T-helper 17 cell (primary cell): Measurements from ENCODE around the gene SYNPO2. TPM values are rescaled to one million over a fixed set of nuclear protein-coding genes. Genes with fewer than 3 reads are reported as not detected.
"Not testable (repeated sequence)": the region's sequence is repeated elsewhere in the genome, so short reads cannot be mapped to it uniquely, and the experiment has no call there.

ENCODE experiments used
- ATAC-seq: fragments of 150-1000 bp; cut with Tn5 transposase; 2 replicates; pipeline ENCODE4 v1.10.0; 2021; ENCODE audit warnings: mild to moderate bottlenecking, moderate library complexity
- DNase-seq, 3 donors: peaks; one replicate each; pipeline versions ENCODE4 v3.0.0 to v3.0.0-alpha.2; 2020 to 2021
- H3K9me3 ChIP-seq: one replicate; pipeline ENCODE4 v1.7.0; 2013; ENCODE audit warnings: low read length, mild to moderate bottlenecking; ENCODE audit not compliant: control insufficient read depth, poor library complexity, severe bottlenecking
- H3K27ac Mint-ChIP-seq: one replicate; pipeline ENCODE4 v1.8.0; 2022; ENCODE audit warnings: mild to moderate bottlenecking, moderate library complexity, mixed read lengths
- H3K27me3 Mint-ChIP-seq: one replicate; pipeline ENCODE4 v1.8.0; 2022; ENCODE audit warnings: mixed read lengths
- H3K36me3 Mint-ChIP-seq: one replicate; pipeline ENCODE4 v1.8.0; 2022; ENCODE audit warnings: low read depth, mixed read lengths
- H3K4me1 Mint-ChIP-seq: one replicate; pipeline ENCODE4 v1.8.0; 2022; ENCODE audit warnings: mild to moderate bottlenecking, mixed read lengths
- H3K4me3 Mint-ChIP-seq: one replicate; pipeline ENCODE4 v1.8.0; 2022; ENCODE audit warnings: mild to moderate bottlenecking, moderate library complexity, mixed read lengths
- total RNA-seq, 4 donors: library from RNA in 2 of 4; stranded (reverse) in 2 of 4; gene quantifications; one replicate each; pipeline ENCODE4 v1.2.3 and lab custom pipeline; 2022 to 2026

Gene SYNPO2
- total RNA-seq, 2 donors from 2014 or later, result 0.37 to 0.72 TPM

DNA sequence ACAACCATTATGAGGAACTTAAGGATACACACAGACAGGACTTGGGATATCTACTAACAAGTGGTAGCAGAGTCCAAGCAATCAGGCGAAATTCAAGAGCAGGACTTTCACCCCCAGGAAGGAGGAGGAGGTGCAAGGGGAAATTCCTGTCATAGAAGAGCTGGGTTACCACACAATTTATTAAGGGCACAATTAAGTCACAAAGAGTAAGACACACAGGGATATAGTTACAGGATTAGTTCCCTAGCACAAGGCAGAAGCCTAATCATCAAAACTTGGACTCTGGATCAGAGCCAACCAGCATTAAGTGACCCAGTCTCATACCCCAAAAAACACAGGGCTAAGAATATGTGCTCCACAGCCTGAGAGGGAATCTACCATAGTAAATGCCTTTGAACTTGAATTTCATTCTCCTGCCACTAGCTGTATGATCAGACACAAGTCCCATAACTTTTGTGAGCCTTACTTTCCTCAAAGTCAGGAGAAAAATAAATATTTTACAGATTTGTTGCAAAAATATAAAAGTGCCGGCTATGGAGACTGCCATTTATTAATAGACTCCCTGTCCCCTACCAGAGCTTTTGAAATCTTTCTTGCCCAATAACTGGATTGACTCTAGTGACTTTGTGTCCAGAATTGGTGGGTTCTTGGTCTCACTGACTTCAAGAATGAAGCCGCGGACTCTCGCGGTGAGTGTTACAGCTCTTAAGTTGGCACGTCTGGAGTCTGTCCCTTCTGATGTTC is 87.0 kb downstream of the SYNPO2 start:
- no peak for ATAC-seq
- Mint-ChIP-seq H3K36me3 (no peaks in the 10 kb centered on the region), H3K27me3 (peaks cover 23% of the 10 kb centered on the region), H3K4me3 (no peak overlapping the region), H3K27ac (no peak overlapping the region), H3K4me1 (peaks cover 2% of the 10 kb centered on the region)
- no peaks in the 10 kb centered on the region for H3K9me3 ChIP-seq
- no peak for DNase-seq

DNA sequence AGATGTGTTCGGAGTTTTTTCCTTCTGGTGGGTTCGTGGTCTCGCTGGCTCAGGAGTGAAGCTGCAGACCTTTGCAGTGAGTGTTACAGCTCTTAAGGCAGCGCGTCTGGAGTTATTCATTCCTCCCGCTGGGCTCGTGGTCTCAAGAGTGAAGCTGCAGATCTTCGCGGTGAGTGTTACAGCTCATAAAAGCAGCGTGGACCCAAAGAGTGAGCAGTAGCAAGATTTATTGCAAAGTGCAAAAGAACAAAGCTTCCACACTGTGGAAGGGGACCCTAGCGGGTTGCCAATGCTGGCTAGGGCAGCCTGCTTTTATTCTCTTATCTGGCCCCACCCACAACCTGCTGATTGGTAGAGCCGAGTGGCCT is 87.5 kb downstream of the SYNPO2 start:
- H3K27me3 Mint-ChIP-seq, result peaks cover 23% of the 10 kb centered on the region
- ATAC-seq, H3K4me1 Mint-ChIP-seq, H3K9me3 ChIP-seq, H3K27ac Mint-ChIP-seq, DNase-seq, H3K36me3 Mint-ChIP-seq, H3K4me3 Mint-ChIP-seq: not testable (repeated sequence)

DNA sequence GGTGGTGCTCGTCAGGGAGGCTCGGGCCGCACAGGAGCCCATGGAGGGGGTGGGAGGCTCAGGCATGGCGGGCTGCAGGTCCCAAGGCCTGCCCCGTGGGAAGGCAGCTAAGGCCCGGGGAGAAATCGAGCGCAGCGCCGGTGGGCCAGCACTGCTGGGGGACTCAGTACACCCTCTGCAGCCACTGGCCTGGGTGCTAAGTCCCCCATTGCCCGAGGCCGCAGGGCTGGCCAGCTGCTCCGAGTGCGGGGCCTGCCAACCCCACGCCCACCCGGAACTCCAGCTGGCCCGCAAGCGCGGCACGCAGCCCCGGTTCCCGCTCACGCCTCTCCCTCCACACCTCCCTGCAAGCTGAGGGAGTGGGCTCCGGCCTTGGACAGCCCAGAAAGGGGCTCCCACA is 88.4 kb downstream of the SYNPO2 start:
- H3K9me3 ChIP-seq, H3K36me3 Mint-ChIP-seq, DNase-seq, H3K27ac Mint-ChIP-seq, H3K4me1 Mint-ChIP-seq, ATAC-seq, H3K4me3 Mint-ChIP-seq: not testable (repeated sequence)
- H3K27me3 Mint-ChIP-seq, result peaks cover 23% of the 10 kb centered on the region

DNA sequence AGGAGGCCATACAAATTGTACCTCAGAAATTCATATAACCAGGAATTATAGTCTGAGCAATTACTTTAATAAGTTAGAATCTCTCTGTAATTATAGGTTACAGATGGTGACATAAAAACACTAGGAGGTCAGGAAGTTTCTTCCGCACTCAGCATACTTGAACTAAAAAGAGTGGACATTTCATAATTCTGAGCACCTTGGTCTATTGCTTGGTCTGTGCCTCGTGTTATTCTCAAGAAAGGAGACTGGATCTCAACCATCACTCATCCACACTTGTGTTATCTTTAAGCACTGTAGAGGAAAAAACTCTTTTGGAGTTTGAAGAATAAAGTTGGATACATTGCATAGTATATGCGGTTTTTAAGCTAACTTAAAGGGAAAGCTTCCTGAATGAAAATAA is 91.1 kb downstream of the SYNPO2 start:
- ATAC-seq, result no peak
- Mint-ChIP-seq H3K36me3 (peaks cover 2% of the 10 kb centered on the region), H3K27ac (no peak overlapping the region), H3K4me1 (peaks cover 7% of the 10 kb centered on the region), H3K27me3 (peaks cover 35% of the 10 kb centered on the region), H3K4me3 (no peak overlapping the region)
- no peaks in the 10 kb centered on the region for H3K9me3 ChIP-seq
- DNase-seq, result no peak

DNA sequence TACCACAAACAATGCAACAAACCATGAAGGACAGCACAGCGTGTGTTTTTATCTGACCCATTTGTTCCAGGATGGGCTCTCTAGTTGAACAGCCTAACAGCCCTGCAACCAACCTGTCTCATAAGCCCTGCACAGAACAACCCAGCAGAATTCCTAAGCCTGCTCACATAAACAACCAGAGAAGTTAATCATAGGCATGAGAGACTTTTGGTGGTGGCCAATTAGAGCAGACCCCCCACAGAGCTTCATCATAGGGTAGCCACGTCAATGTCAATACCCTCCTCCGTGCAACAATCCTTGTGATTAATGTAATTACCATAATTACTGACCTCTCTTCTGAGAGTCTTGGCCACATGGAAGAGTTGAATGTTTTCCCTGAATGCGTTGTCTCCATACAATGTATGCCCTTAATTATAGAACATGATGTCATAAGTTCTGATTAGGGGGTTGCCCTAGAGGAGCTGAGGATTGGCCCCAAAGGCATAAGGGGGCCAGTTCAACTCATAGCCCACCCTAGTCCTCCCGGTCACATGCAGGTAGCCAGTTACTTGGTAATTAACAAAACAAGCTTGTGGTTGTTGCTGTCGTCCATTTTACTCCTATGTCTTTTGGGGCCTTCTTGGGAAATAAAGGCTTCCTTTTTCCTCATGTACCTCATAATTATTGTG is 92.7 kb downstream of the SYNPO2 start:
- ATAC-seq, result no peak
- Mint-ChIP-seq H3K4me3 (no peak overlapping the region), H3K4me1 (peaks cover 5% of the 10 kb centered on the region), H3K36me3 (peaks cover 2% of the 10 kb centered on the region), H3K27ac (no peak overlapping the region), H3K27me3 (peaks cover 27% of the 10 kb centered on the region)
- H3K9me3 ChIP-seq, result no peaks in the 10 kb centered on the region
- no peak for DNase-seq

DNA sequence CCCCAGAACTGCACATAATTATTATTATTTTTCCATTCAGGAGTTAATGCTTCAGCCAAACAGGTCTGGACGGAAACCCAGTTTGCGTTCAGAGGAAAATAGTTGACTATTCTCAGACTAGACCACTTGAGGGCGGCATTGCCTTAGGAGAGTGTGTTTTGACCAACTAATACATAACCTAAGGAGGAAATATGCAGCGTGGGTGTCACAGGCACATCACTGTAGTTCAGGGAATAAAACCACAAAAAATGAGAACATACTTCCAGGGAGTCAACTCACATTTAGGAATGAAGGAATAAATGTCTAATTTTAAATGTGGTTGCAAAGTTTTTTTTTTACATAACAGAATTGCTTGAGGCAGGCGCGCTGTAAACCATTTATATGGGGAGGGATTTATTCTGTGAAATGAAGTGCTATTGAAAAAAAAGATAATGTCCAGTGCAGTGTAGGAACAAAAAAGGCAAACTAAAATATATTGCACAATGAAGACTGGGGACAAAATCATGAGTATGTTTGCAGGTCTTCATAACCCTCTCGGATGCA is 93.3 kb downstream of the SYNPO2 start:
- no peaks in the 10 kb centered on the region for H3K9me3 ChIP-seq
- H3K4me3 Mint-ChIP-seq, result no peak overlapping the region
- H3K27ac Mint-ChIP-seq, result no peak overlapping the region
- peak in 2 of 3 donors; percentile 9 to 46 for DNase-seq
- peaks cover 5% of the 10 kb centered on the region for H3K4me1 Mint-ChIP-seq
- H3K27me3 Mint-ChIP-seq, result peaks cover 27% of the 10 kb centered on the region
- peaks cover 2% of the 10 kb centered on the region for H3K36me3 Mint-ChIP-seq
- ATAC-seq, result peak; percentile 74

DNA sequence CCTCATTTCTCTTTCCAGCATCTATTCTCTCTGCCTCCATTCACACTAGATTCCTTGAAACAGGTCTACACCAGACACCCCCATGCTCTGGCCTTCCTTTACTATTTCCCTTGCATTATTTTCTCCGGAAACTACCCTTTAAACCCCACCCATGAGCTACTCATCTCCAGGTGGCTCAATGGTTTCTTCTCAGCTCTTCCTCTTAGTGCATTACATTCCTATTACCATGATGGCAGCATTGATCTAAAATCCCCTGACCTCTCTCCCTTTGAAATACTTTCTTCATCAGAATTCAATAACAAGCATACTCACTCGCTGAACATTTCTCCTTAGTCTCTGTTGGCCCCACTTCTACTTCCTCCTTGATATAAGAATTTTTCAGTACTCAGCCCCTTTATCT is 94.6 kb downstream of the SYNPO2 start:
- H3K4me3 Mint-ChIP-seq, result no peak overlapping the region

DNA sequence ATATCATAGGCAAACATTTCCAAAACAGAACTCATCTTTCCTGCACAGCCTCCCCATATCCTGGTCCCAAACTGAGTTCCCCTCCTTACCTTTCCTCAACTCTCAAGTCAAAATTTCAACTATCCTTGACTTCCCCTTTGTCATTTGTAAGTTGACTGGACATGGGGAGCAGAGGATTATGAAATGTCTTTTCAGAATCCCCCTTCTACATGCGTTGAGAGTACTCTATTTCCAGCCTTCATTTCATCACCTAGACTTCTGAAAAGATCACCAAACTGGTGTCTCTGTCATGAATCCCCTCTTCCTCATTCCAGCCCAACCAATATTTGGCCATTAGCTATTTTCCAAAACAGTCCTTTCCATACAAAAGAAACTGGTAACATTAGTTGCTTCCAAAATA is 95.2 kb downstream of the SYNPO2 start:
- Mint-ChIP-seq H3K27me3 (peaks cover 26% of the 10 kb centered on the region), H3K4me1 (peaks cover 5% of the 10 kb centered on the region)
- no peak for DNase-seq

More for the DNA sequence above, 94.6 kb downstream of the SYNPO2 start:
- no peak overlapping the region for H3K27ac Mint-ChIP-seq
- H3K27me3 Mint-ChIP-seq, result peaks cover 27% of the 10 kb centered on the region
- H3K9me3 ChIP-seq, result no peaks in the 10 kb centered on the region
- peaks cover 5% of the 10 kb centered on the region for H3K4me1 Mint-ChIP-seq
- H3K36me3 Mint-ChIP-seq, result peaks cover 2% of the 10 kb centered on the region
- ATAC-seq, result no peak
- DNase-seq, result no peak

DNA sequence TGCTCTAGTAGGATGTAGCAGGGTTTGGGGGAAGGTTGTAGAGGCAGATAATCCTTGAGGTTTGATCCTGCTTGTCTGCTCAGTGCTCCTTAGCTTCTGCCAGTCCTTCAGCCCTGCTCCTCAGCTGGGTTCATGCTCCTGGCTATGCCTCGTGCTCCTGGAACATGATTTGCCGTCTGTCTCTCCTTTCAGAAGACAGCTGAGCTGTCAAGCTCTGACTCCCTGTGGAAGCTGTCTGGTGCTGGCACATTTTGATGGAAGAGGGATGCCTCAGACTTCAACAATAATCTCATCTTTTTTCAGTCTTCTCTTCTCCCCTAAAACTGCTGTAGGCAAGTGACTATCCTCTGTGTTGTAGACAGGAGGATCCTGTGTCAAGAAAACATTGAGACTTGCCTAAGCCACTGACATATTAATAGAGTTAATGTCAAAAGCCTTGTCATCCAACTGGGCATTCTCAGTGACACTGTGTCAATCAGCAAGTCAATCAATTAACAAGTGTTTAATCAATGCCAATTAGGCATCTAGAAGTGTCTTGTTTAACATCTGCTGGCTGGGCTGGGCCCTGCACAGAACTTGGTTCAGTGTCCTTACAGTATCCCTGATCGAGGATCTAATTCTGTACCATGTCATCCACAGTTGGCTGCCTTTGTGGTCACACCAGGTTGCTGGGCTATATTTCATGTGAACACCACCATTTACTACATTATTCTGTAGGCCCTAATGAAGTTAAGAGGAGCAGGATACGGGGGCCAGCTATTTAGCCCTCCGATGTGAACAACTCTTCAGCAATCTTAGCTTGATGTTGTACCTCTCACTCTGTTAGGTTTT is 96.7 kb downstream of the SYNPO2 start:
- Mint-ChIP-seq H3K4me1 (peaks cover 5% of the 10 kb centered on the region), H3K27ac (no peak overlapping the region), H3K4me3 (no peak overlapping the region), H3K27me3 (peaks cover 18% of the 10 kb centered on the region), H3K36me3 (peaks cover 2% of the 10 kb centered on the region)
- no peaks in the 10 kb centered on the region for H3K9me3 ChIP-seq
- ATAC-seq, result no peak
- DNase-seq, result no peak

More for the DNA sequence above, 95.2 kb downstream of the SYNPO2 start:
- ATAC-seq, result no peak
- no peaks in the 10 kb centered on the region for H3K9me3 ChIP-seq
- H3K27ac Mint-ChIP-seq, result no peak overlapping the region
- no peak overlapping the region for H3K4me3 Mint-ChIP-seq
- peaks cover 2% of the 10 kb centered on the region for H3K36me3 Mint-ChIP-seq

DNA sequence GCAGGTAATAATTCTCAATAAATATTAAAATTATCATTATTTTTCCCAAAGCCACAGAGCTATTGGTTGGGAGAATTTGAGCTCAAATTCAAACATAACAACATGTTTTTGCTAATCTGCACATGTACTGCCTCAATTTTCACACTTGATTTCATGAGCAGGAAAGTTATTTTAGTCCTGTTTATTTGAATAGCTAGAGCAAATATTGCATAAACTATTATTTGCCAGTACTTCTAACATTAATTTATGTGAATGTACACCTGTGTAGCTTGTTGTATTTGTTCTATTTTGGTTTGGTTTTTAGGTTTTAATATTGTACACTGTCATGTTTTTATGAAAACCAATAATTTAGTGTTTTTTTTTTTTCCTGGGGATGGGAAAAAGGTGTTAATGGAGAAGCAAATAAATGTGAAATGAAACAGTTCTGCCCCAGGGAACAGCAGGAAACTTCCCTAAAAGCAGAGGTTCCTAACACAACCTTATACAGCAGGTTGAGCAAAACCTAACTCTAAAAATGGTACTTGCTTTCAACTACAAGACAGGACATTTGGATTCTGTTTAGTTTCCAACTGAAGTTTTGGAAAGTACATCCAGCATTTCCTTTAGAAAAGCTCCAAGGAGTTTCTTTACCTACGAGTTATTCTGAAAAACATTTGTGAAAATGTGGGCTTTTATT is 99.4 kb downstream of the SYNPO2 start:
- Mint-ChIP-seq H3K27ac (no peak overlapping the region), H3K36me3 (peaks cover 2% of the 10 kb centered on the region), H3K4me3 (no peak overlapping the region), H3K4me1 (peaks cover 11% of the 10 kb centered on the region), H3K27me3 (peaks cover 24% of the 10 kb centered on the region)
- H3K9me3 ChIP-seq, result no peaks in the 10 kb centered on the region
- ATAC-seq (no peak), DNase-seq (no peak)

DNA sequence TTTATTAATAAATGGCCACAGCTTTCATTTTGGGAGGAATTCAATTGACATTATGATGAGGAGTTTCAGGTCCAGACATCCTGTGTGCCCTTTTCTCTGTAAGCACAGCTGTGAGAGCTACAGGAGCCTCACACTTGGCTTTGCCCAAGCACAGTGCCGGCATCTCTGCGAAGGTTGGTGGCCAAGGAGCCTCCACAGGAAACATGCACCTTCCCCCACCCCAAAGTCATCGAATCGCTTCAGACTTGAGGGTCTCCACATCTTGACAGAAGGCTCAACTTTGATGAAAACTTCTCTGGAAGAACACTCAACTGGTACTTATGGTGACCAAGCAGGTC is 100.0 kb downstream of the SYNPO2 start:
- H3K27ac Mint-ChIP-seq, result no peak overlapping the region
- no peak for DNase-seq
- H3K9me3 ChIP-seq, result no peaks in the 10 kb centered on the region
- H3K4me3 Mint-ChIP-seq, result no peak overlapping the region
- peaks cover 9% of the 10 kb centered on the region for H3K4me1 Mint-ChIP-seq
- no peak for ATAC-seq
- peaks cover 2% of the 10 kb centered on the region for H3K36me3 Mint-ChIP-seq
- H3K27me3 Mint-ChIP-seq, result peaks cover 19% of the 10 kb centered on the region

DNA sequence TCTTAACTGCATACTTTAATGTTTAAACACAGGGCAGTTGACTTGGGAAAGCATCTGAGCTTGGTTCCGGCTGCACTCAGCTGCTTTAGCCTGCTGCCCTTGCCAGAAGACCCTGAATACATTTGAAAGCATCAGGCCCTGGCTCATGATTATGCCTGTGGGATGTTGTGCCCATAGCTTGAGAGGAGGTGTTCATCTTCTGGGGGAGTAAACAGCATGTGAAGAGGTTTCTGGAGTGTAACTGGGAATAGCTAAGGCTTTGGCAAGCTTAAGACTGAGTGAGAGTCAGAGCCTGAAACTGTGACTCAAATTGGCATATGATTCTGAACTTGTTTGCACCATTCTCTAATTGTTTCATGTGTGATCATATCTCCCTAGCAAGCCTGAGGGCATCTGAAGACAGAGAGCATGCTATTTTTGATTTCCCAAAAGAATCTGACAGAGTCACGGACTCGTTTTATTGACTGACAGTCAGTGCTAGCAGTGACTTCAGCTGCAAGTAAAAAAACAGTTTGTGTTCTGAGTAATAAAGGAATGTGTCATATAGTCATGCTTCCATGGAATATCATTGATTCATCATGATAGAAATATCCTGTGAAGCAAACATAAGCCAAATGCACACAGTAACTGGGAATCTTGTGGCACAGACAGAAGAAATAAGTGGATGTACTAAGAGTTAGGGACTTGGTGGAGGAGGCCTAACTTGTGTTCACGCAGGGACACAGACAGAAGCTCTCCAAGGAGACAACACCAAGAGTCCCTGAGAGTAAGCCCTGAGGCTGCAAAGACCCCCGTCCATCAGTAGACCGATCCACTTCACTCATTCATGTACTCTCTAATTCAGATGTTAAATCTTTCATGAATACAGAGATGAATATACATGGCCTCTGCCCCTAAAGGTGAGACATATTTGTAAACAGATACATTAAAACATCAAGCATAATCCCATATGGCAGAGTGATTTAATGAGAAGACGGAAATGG is 100.7 kb downstream of the SYNPO2 start:
- no peak overlapping the region for H3K4me3 Mint-ChIP-seq

More for the DNA sequence above, 100.7 kb downstream of the SYNPO2 start:
- ATAC-seq, result no peak
- H3K36me3 Mint-ChIP-seq, result peaks cover 2% of the 10 kb centered on the region
- H3K27me3 Mint-ChIP-seq, result peaks cover 14% of the 10 kb centered on the region
- peaks cover 8% of the 10 kb centered on the region for H3K4me1 Mint-ChIP-seq
- H3K27ac Mint-ChIP-seq, result no peak overlapping the region
- DNase-seq, result no peak
- no peaks in the 10 kb centered on the region for H3K9me3 ChIP-seq
